ENCODE measurements around the gene ADGRF1.

DNA sequence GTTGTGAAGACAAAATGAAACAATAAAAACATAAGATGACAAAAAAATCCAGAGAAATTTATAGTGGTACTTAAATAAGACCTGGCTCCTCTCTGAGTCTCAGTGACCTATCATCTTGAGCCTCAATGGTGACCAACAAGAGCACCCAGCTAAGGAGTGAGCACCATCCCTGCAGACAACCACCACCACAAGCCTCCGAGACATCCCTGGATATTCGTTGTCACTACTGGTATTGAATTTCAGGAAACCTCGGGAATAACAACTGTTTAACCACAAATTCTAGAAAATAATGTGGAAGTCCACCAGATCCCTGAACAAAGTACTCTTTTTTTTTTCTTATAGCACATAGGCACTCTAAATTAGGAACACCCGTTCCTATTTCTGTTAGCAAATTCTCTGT lies 88.2 kb downstream of the ADGRF1 start:
- TF ChIP-seq GATA2 (IDR thresholded peaks at IDR 0.05; ENCODE audit: low read depth, low read length): no peak
- no peak for TF ChIP-seq GATA3 (IDR thresholded peaks at IDR 0.05; ENCODE audit: low read depth, low read length)
